H1 (cell line): ENCODE data around the gene GTF2A1L. TPM values are rescaled to one million over a fixed set of nuclear protein-coding genes. Genes with fewer than 3 reads are reported as not detected.

Source experiments
- CTCF ChIA-PET: fragments of 300-600 bp; sonication (Branson Sonifier 250); formaldehyde crosslinking; loops from one replicate; lab custom pipeline; 2021; ENCODE audit not compliant: partially characterized antibody; lab: Charles Lee
- POLR2A ChIA-PET: fragments of 300-600 bp; sonication (Branson Sonifier 250); formaldehyde crosslinking; loops from one replicate; lab custom pipeline; 2021; ENCODE audit warnings: inconsistent platforms; ENCODE audit not compliant: partially characterized antibody; lab: Charles Lee
- DNase-seq, 2 experiments: peaks; one replicate each; pipeline versions ENCODE4 v3.0.0 to v3.0.0-alpha.2; 2010 to 2022; ENCODE audit warnings: low spot score in 2 of 2, low read depth in 1 of 2, mixed read lengths in 1 of 2
- FAIRE-seq: peaks from 2 replicates; lab custom pipeline; 2011; peaks lifted over from hg19 to GRCh38; lab: Jason Lieb, UNC
- H2AFZ ChIP-seq: 2 replicates; pipeline ENCODE4 v1.8.1; 2012; ENCODE audit warnings: low read length, inconsistent platforms
- H2AK5ac ChIP-seq: 2 replicates; pipeline ENCODE4 v1.6.1; 2013; ENCODE audit warnings: low read depth, low read length
- H2BK120ac ChIP-seq: replicated peaks from 2 replicates; pipeline ENCODE3; 2013; ENCODE audit warnings: low read depth, low read length, inconsistent platforms
- H2BK12ac ChIP-seq: 2 replicates; pipeline ENCODE4 v1.6.1; 2013; ENCODE audit warnings: low read depth, low read length
- H2BK15ac ChIP-seq: 2 replicates; pipeline ENCODE4 v1.6.1; 2013; ENCODE audit warnings: low read length
- H2BK20ac ChIP-seq: 2 replicates; pipeline ENCODE4 v1.6.1; 2013; ENCODE audit warnings: low read length
- H2BK5ac ChIP-seq: 2 replicates; pipeline ENCODE4 v1.6.1; 2013; ENCODE audit warnings: low read depth, low read length
- H3K14ac ChIP-seq: 2 replicates; pipeline ENCODE4 v1.6.1; 2013; ENCODE audit warnings: inconsistent platforms; ENCODE audit not compliant: insufficient read length
- H3K18ac ChIP-seq: 2 replicates; pipeline ENCODE4 v1.6.1; 2013; ENCODE audit warnings: low read length; ENCODE audit errors: extremely low read depth
- H3K23ac ChIP-seq: 2 replicates; pipeline ENCODE4 v1.6.1; 2013; ENCODE audit warnings: inconsistent platforms; ENCODE audit not compliant: insufficient read length
- H3K23me2 ChIP-seq: 2 replicates; pipeline ENCODE4 v1.6.1; 2013; ENCODE audit warnings: low read depth, low read length
- H3K27ac ChIP-seq: 2 replicates; pipeline ENCODE4 v1.6.1; 2011; ENCODE audit warnings: low read depth, low read length, inconsistent platforms
- H3K27me3 ChIP-seq, 4 experiments: replicated peaks in 1 of 4; 1 replicate in 1 of 4; 2 replicates in 3 of 4; pipeline versions ENCODE4 v1.6.1 to v1.8.1; 2011 to 2013; ENCODE audit warnings: low read length in 3 of 4, mild to moderate bottlenecking in 3 of 4, inconsistent platforms in 2 of 4, mixed read lengths in 2 of 4, moderate library complexity in 1 of 4; ENCODE audit not compliant: control insufficient read depth in 3 of 4, insufficient read depth in 3 of 4; ENCODE audit errors: extremely low read depth in 1 of 4
- H3K36me3 ChIP-seq, 4 experiments: 2 replicates each; pipeline versions ENCODE4 v1.6.1 to v1.8.1; 2011 to 2013; ENCODE audit warnings: mild to moderate bottlenecking in 4 of 4, low read length in 3 of 4, moderate library complexity in 2 of 4, control low read depth in 1 of 4, inconsistent platforms in 1 of 4; ENCODE audit not compliant: insufficient read depth in 4 of 4, control insufficient read depth in 2 of 4
- H3K4ac ChIP-seq: replicated peaks from 2 replicates; pipeline ENCODE3; 2013; ENCODE audit warnings: low read length, low read depth, mixed read lengths, inconsistent platforms; ENCODE audit not compliant: insufficient read length
- H3K4me1 ChIP-seq, 4 experiments: replicated peaks in 1 of 4; 1 replicate in 1 of 4; 2 replicates in 3 of 4; pipeline versions ENCODE4 v1.6.1 to v1.8.1; 2011 to 2013; ENCODE audit warnings: low read length in 3 of 4, inconsistent platforms in 2 of 4, mixed read lengths in 1 of 4; ENCODE audit not compliant: insufficient read depth in 4 of 4, control insufficient read depth in 3 of 4
- H3K4me2 ChIP-seq, 2 experiments: 2 replicates each; pipeline versions ENCODE4 v1.6.1 to v1.8.1; 2011 to 2013; ENCODE audit warnings: low read depth in 2 of 2, low read length in 2 of 2, control low read depth in 1 of 2, inconsistent platforms in 1 of 2, mild to moderate bottlenecking in 1 of 2; ENCODE audit not compliant: insufficient read depth in 1 of 2
- H3K4me3 ChIP-seq, 4 experiments: fragments of 200-600, 300-600 bp in 1 of 4; sonication (generic), shearing (Covaris generic), sonication (Bioruptor Twin) in 1 of 4; 2 replicates each; pipeline versions ENCODE4 v1.5.1 to v1.8.1; 2011 to 2016; ENCODE audit warnings: low read length in 4 of 4, low read depth in 3 of 4, control low read depth in 2 of 4, inconsistent platforms in 2 of 4, mild to moderate bottlenecking in 2 of 4, mixed read lengths in 1 of 4, moderate library complexity in 1 of 4; ENCODE audit not compliant: insufficient read depth in 2 of 4; ENCODE audit errors: extremely low read depth in 1 of 4
- H3K56ac ChIP-seq: replicated peaks from 2 replicates; pipeline ENCODE3; 2013; ENCODE audit warnings: low read depth, mild to moderate bottlenecking, mixed read lengths, low read length, inconsistent platforms; ENCODE audit not compliant: insufficient read length
- H3K79me1 ChIP-seq: 2 replicates; pipeline ENCODE4 v1.6.1; 2013; ENCODE audit warnings: low read depth, low read length, control low read depth
- H3K79me2 ChIP-seq, 2 experiments: 2 replicates each; pipeline versions ENCODE4 v1.6.1 to v1.8.1; 2012 to 2013; ENCODE audit warnings: low read length in 2 of 2, mild to moderate bottlenecking in 2 of 2, inconsistent platforms in 1 of 2; ENCODE audit not compliant: insufficient read depth in 2 of 2, control insufficient read depth in 1 of 2
- H3K9ac ChIP-seq, 4 experiments: replicated peaks in 1 of 4; 1 replicate in 1 of 4; 2 replicates in 3 of 4; pipeline versions ENCODE4 v1.6.1 to v1.8.1; 2011 to 2013; ENCODE audit warnings: low read depth in 3 of 4, low read length in 3 of 4, control low read depth in 2 of 4, mild to moderate bottlenecking in 2 of 4, moderate library complexity in 2 of 4, inconsistent platforms in 1 of 4; ENCODE audit errors: extremely low read depth in 1 of 4
- H3K9me3 ChIP-seq, 2 experiments: 2 replicates each; pipeline versions ENCODE4 v1.6.1 to v1.8.1; 2012 to 2013; ENCODE audit warnings: mild to moderate bottlenecking in 2 of 2, moderate library complexity in 2 of 2, control low read depth in 1 of 2, inconsistent platforms in 1 of 2, low read depth in 1 of 2, low read length in 1 of 2, mixed read lengths in 1 of 2; ENCODE audit not compliant: insufficient read depth in 2 of 2
- H4K20me1 ChIP-seq, 2 experiments: replicated peaks in 1 of 2; 2 replicates each; pipeline versions ENCODE3 to v1.8.1; 2011 to 2013; ENCODE audit warnings: inconsistent platforms in 2 of 2, low read length in 2 of 2, mild to moderate bottlenecking in 1 of 2; ENCODE audit not compliant: insufficient read depth in 2 of 2, control insufficient read depth in 1 of 2
- H4K5ac ChIP-seq: 2 replicates; pipeline ENCODE4 v1.6.1; 2013; ENCODE audit warnings: low read length, low read depth, mixed read lengths, inconsistent platforms; ENCODE audit not compliant: insufficient read length
- H4K8ac ChIP-seq: 2 replicates; pipeline ENCODE4 v1.8.0; 2013; ENCODE audit warnings: mild to moderate bottlenecking, moderate library complexity, low read length, inconsistent platforms; ENCODE audit not compliant: insufficient read depth; ENCODE audit errors: extremely low read depth
- H4K91ac ChIP-seq: replicated peaks from 2 replicates; pipeline ENCODE3; 2013; ENCODE audit warnings: low read length, mixed read lengths, inconsistent platforms; ENCODE audit not compliant: insufficient read length
- BACH1 ChIP-seq: IDR thresholded peaks from 2 replicates; pipeline ENCODE4 v1.6.1; 2012; ENCODE audit warnings: low read length, improper control_type of control experiment
- CBX8 ChIP-seq: fragments of 300-800, 300-1000 bp; sonication (generic); IDR thresholded peaks from 2 replicates; pipeline ENCODE4 v1.7.1; 2016; ENCODE audit warnings: low read depth, low read length, borderline replicate concordance
- GTF2F1 ChIP-seq: IDR thresholded peaks from 2 replicates; pipeline ENCODE4 v1.6.1; 2012; ENCODE audit warnings: low read depth, low read length, improper control_type of control experiment, borderline replicate concordance
- NANOG ChIP-seq: IDR thresholded peaks from 2 replicates; pipeline ENCODE4 v1.6.1; 2011; ENCODE audit warnings: low read length, low read depth, mild to moderate bottlenecking, inconsistent platforms; ENCODE audit not compliant: insufficient read depth, poor library complexity, severe bottlenecking
- NRF1 ChIP-seq: IDR thresholded peaks from 2 replicates; pipeline ENCODE4 v1.6.1; 2011; ENCODE audit warnings: mild to moderate bottlenecking, low read depth, low read length, improper control_type of control experiment
- PHF8 ChIP-seq: fragments of 200-600 bp; sonication (generic); conservative IDR thresholded peaks from 2 replicates; pipeline ENCODE4 v1.7.1; 2012; ENCODE audit warnings: low read depth, mild to moderate bottlenecking, inconsistent platforms, low read length, moderate library complexity
- POLR2A ChIP-seq, 2 experiments: IDR thresholded peaks; 1 replicate in 1 of 2; 2 replicates in 1 of 2; pipeline ENCODE4 v1.6.1; 2011; ENCODE audit warnings: low read depth in 2 of 2, low read length in 2 of 2, mild to moderate bottlenecking in 2 of 2; ENCODE audit errors: control extremely low read depth in 1 of 2
- RNF2 ChIP-seq: fragments of 200-900, 300-1000 bp; sonication (generic); IDR thresholded peaks from 2 replicates; pipeline ENCODE4 v1.7.1; 2016; ENCODE audit warnings: borderline replicate concordance, low read depth, mild to moderate bottlenecking, antibody characterized with exemption, low read length; ENCODE audit not compliant: poor library complexity, severe bottlenecking; ENCODE audit errors: missing control alignments
- SIX5 ChIP-seq: IDR thresholded peaks from 2 replicates; pipeline ENCODE4 v1.6.1; 2011; ENCODE audit warnings: mild to moderate bottlenecking, low read depth, low read length
- SP4 ChIP-seq: IDR thresholded peaks from 2 replicates; pipeline ENCODE4 v1.6.1; 2012; ENCODE audit warnings: low read length, inconsistent platforms
- SRF ChIP-seq: IDR thresholded peaks from 2 replicates; pipeline ENCODE4 v1.6.1; 2011; ENCODE audit warnings: mild to moderate bottlenecking, low read depth, low read length, moderate library complexity
- TAF1 ChIP-seq: IDR thresholded peaks from 2 replicates; pipeline ENCODE4 v1.6.1; 2011; ENCODE audit warnings: mild to moderate bottlenecking, low read depth, low read length
- WGBS, 2 experiments: shearing (Covaris generic) in 1 of 2; methylation state at CpG; one replicate each; pipeline versions ENCODE4 v1.1.6 to v1.1.7; 2013 to 2015; ENCODE audit warnings: low lambda C conversion rate in 2 of 2, mixed read lengths in 2 of 2, inconsistent platforms in 1 of 2, low coverage in 1 of 2, missing lambda C conversion rate in 1 of 2; ENCODE audit not compliant: insufficient replicate concordance in 2 of 2, insufficient coverage in 1 of 2, insufficient read length in 1 of 2; ENCODE audit errors: extremely low coverage in 1 of 2, missing lambda C conversion rate in 1 of 2; 5-methylcytosine and 5-hydroxymethylcytosine counted together
- polyA plus RNA-seq, 7 experiments: library from polyadenylated mRNA; depleted of rRNA in 3 of 7; stranded (reverse) in 5 of 7; unstranded in 2 of 7; fragments of >200 nt in 5 of 7; fragments of 200-250 nt in 2 of 7; gene quantifications; 1 replicate in 5 of 7; 2 replicates in 1 of 7; 4 replicates in 1 of 7; pipeline versions ENCODE4 v1.2.1 to v1.2.3, GENCODE V29; 2011 to 2013; ENCODE audit warnings: missing spikeins in 2 of 7, mixed read lengths in 2 of 7
- total RNA-seq: library from RNA; stranded (reverse); fragmentation: NEBNext Ultra II Directional; extraction: Animal tissue kit (Norgen Biotek cat#: 25700); gene quantifications from 2 replicates; pipeline ENCODE4 v1.2.1, GENCODE V29; 2021
- TF ChIP-seq, protein P1 (sequence below): IDR thresholded peaks from 2 replicates; pipeline ENCODE4 v1.6.1; 2012; ENCODE audit warnings: low read length, inconsistent platforms

The GTF2A1L gene
- total and polyA plus RNA-seq, 2 of the 8 experiments (the other 6 are each of a cell fraction or from before 2014, with no cell fraction given), result 0.18 TPM; not detected in 1

DNA sequence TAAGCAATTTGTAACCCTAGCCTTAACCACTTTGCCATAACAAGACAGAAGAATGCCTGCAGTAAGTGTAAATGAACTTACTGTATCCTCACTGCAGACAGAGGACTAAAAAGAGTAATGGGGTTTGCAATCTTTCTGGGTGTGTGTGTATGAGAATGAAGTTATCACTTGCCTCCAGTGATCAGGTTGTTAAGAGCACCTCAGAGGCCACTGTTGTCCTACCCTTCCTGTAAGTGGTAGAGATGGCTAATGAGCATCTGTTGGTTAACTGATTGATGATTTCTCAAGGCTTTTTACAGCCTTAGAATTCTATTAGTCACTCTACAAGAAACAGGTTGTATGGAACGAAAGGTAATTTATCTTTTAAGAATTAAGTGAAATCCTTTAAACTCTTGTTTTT lies 27.6 kb upstream of the GTF2A1L start:
- Histone ChIP-seq H3K79me2 (no peaks in the 10 kb centered on the region), H3K27ac (no peak overlapping the region), H2BK5ac (no peak overlapping the region), H3K4me1 (peaks cover 1 to 10% (median 7%) of the 10 kb centered on the region in 4 experiments; a peak in 4 of 7 replicates), H2AK5ac (no peak overlapping the region), H4K91ac (no peak overlapping the region), H2BK120ac (no peak overlapping the region), H3K4ac (no peak overlapping the region), H3K18ac (no peak overlapping the region), H2BK12ac (no peak overlapping the region), H3K27me3 (peaks cover 0 to 4% (median 0%) of the 10 kb centered on the region in 4 experiments; a peak in 2 of 7 replicates), H2BK20ac (no peak overlapping the region), H3K56ac (no peak overlapping the region), H3K23ac (no peak overlapping the region), H3K4me3 (no peak overlapping the region), H4K8ac (no peak overlapping the region), H3K4me2 (no peak overlapping the region), H4K20me1 (no peaks in the 10 kb centered on the region), H3K9me3 (no peaks in the 10 kb centered on the region), H3K23me2 (no peaks in the 10 kb centered on the region; the same call in 1 of the 2 replicates), H4K5ac (no peak overlapping the region), H3K14ac (no peak overlapping the region), H3K79me1 (no peaks in the 10 kb centered on the region), H3K9ac (no peak overlapping the region), H3K36me3 (no peaks in the 10 kb centered on the region), H2AFZ (no peak overlapping the region), H2BK15ac (no peak overlapping the region)
- 96% methylated on average over 1 of the region's 1 CpG; no CpG with 5 or more reads in 1 of the 2 experiments for WGBS, 2 experiments
- FAIRE-seq, result no peak
- ChIA-PET POLR2A (no interaction called here), CTCF (interaction anchor here (0.6 to 1.6 kb wide), 6 partner anchors 45 to 1783 kb away, joined by 3 to 6 read pairs (median 3); no protein-coding TSS in a partner anchor)
- no peak for DNase-seq
- TF ChIP-seq SRF (no peak), TAF1 (no peak), SIX5 (no peak), GTF2F1 (no peak), CBX8 (no peak), POLR2A (IDR thresholded peaks at IDR 0.05; ENCODE audit: control extremely low read depth in 1 of 2, low read depth in 2 of 2, low read length in 2 of 2) (no peak), PHF8 (no peak), NANOG (no peak), NRF1 (no peak), BACH1 (no peak), RNF2 (no peak), SP4 (no peak)
- TF ChIP-seq, protein P1, sequence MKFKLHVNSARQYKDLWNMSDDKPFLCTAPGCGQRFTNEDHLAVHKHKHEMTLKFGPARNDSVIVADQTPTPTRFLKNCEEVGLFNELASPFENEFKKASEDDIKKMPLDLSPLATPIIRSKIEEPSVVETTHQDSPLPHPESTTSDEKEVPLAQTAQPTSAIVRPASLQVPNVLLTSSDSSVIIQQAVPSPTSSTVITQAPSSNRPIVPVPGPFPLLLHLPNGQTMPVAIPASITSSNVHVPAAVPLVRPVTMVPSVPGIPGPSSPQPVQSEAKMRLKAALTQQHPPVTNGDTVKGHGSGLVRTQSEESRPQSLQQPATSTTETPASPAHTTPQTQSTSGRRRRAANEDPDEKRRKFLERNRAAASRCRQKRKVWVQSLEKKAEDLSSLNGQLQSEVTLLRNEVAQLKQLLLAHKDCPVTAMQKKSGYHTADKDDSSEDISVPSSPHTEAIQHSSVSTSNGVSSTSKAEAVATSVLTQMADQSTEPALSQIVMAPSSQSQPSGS, result no peak
